ENCODE data around the gene FGF7. TPM values are rescaled to one million over a fixed set of nuclear protein-coding genes. Genes with fewer than 3 reads are reported as not detected.

Gene FGF7
- total and polyA plus RNA-seq, 7 donors, result 1.4 to 7.0 (median 2.4) TPM

DNA sequence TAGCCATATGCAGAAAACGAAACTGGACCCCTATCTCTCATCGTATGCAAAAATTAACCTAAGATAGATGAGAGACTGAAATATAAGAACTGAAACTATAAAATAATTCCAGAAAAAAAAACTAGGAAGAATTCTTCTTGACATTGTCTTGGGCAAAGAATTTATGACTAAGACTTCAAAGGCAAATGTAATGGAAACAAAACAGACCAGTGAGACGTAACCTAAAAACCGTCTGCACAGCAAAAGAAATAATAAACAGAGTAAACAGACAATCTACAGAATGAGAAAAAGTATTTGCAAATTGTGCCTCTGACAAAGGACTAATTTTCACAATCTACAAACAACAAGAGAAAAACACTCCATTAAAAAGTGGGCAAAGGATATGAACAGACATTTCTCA is 105.2 kb downstream of the FGF7 start:
- TF ChIP-seq, protein P1, sequence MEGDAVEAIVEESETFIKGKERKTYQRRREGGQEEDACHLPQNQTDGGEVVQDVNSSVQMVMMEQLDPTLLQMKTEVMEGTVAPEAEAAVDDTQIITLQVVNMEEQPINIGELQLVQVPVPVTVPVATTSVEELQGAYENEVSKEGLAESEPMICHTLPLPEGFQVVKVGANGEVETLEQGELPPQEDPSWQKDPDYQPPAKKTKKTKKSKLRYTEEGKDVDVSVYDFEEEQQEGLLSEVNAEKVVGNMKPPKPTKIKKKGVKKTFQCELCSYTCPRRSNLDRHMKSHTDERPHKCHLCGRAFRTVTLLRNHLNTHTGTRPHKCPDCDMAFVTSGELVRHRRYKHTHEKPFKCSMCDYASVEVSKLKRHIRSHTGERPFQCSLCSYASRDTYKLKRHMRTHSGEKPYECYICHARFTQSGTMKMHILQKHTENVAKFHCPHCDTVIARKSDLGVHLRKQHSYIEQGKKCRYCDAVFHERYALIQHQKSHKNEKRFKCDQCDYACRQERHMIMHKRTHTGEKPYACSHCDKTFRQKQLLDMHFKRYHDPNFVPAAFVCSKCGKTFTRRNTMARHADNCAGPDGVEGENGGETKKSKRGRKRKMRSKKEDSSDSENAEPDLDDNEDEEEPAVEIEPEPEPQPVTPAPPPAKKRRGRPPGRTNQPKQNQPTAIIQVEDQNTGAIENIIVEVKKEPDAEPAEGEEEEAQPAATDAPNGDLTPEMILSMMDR (IDR thresholded peaks at IDR 0.05), result no peak
- Histone ChIP-seq H3K4me1 (no peaks in the 10 kb centered on the region), H3K4me3 (no peak overlapping the region), H3K27me3 (ENCODE audit: insufficient read depth in 3 of 3, low read length in 2 of 3) (no peaks in the 10 kb centered on the region), H3K36me3 (ENCODE audit: insufficient read depth in 1 of 2, low read depth in 1 of 2) (no peaks in the 10 kb centered on the region), H3K27ac (no peak overlapping the region), H3K9me3 (peaks cover 5% of the 10 kb centered on the region)
- ATAC-seq, result no peak
- 75 to 79% (median 76%) methylated on average over 4 of the region's 4 CpGs for whole genome bisulfite sequencing, 3 donors
- no peak for DNase-seq
- intact Hi-C loops (cut with DNase I), result no loop called here

DNA sequence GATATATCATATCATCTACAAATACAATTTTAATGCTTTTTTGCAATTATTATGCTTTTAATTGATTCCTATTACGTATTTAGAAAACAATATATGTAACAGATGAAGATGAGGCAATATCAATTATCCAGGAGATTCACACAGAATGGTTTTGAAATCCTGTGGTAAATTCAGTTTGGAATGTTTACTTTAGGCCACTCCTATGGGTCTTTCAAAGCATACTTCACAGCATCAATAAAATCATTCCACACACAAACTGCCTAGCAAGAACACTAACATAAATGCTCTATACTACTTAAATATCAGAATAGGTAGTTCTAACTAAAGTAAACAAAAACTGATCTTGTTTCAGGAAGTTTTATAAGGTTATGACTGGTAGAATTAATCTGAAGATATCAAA is 107.0 kb downstream of the FGF7 start:
- DNase-seq, result no peak
- Histone ChIP-seq H3K36me3 (ENCODE audit: insufficient read depth in 1 of 2, low read depth in 1 of 2) (no peaks in the 10 kb centered on the region), H3K4me3 (no peak overlapping the region), H3K9me3 (peaks cover 5% of the 10 kb centered on the region), H3K27ac (no peak overlapping the region), H3K4me1 (no peaks in the 10 kb centered on the region), H3K27me3 (ENCODE audit: insufficient read depth in 3 of 3, low read length in 2 of 3) (no peaks in the 10 kb centered on the region)
- TF ChIP-seq, protein P1 (IDR thresholded peaks at IDR 0.05), result no peak
- 75 to 79% (median 79%) methylated on average over 1 of the region's 1 CpG for WGBS, 3 donors
- no peak for ATAC-seq
- intact Hi-C loops (cut with DNase I), result no loop called here

Other genes starting within 250 kb of the FGF7 start
- 10 to 100 TPM in 1 of 4 donors, 1 to 10 TPM in 3; 6.5 to 11.9 (median 7.0) TPM for gene FAM227B, start 197.6 kb downstream of the FGF7 start, total RNA-seq
- gene FAM227B, start 197.6 kb downstream of the FGF7 start, polyA plus RNA-seq, result 1 to 10 TPM; 2.7 to 9.3 (median 6.2) TPM
- gene DTWD1, start 197.8 kb downstream of the FGF7 start, total RNA-seq, result 10 to 100 TPM; 11.9 to 17.9 (median 13.5) TPM
- gene DTWD1, start 197.8 kb downstream of the FGF7 start, polyA plus RNA-seq, result 10 to 100 TPM; 12.1 to 25.5 (median 13.4) TPM

All from psoas muscle (tissue), 8 donors.